ENCODE data around the gene IER5L.
"Not testable (repeated sequence)": the region's sequence is repeated elsewhere in the genome, so short reads cannot be mapped to it uniquely, and the experiment has no call there.

IER5L gene

DNA sequence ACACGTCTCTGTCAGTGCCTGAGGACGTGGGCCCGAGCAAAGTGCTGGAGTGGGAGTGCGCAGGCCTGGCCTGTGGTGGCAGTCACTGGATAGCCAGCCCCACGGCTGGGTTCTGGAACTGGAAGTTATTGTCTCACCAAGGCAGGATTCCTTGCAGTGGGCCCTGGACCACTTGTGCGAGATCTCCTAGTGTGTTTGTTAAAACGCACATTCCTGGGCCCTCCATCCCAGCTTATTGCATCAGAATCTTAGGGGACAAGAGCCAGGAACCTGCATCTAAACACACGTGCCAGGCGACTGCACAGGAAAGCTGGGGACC, 40.0 kb downstream of the IER5L start:
- DNase-seq: no peak

- DNase-seq: no peak
Observed at GRCh38 chr9:129137292-129138143, 40.5 kb downstream of the IER5L start.

GRCh38 chr9:129136446-129137035, 41.5 kb downstream of the IER5L start:
- no peak for DNase-seq

DNA sequence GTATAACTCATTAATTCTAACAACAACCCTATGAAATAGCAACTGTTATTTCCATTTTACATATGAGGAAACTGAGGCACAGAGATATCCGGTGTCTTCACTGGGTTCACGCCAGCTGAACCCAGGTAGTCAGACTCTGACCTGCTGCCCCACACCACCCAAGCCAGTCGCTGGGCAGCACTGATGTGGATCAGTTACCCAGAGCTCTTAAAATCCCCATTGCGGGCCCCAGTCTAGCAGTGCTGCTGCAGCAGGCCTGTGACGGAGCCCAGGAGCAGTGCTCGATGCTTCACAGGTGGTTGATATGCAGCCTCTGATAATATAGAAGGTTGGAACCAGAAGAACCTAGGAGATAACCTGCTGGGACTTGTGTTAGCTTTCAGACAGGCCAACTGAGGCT, 42.6 kb downstream of the IER5L start:
- DNase-seq: no peak

- DNase-seq: no peak
Observed at GRCh38 chr9:129133082-129133481, 45.0 kb downstream of the IER5L start.

DNA sequence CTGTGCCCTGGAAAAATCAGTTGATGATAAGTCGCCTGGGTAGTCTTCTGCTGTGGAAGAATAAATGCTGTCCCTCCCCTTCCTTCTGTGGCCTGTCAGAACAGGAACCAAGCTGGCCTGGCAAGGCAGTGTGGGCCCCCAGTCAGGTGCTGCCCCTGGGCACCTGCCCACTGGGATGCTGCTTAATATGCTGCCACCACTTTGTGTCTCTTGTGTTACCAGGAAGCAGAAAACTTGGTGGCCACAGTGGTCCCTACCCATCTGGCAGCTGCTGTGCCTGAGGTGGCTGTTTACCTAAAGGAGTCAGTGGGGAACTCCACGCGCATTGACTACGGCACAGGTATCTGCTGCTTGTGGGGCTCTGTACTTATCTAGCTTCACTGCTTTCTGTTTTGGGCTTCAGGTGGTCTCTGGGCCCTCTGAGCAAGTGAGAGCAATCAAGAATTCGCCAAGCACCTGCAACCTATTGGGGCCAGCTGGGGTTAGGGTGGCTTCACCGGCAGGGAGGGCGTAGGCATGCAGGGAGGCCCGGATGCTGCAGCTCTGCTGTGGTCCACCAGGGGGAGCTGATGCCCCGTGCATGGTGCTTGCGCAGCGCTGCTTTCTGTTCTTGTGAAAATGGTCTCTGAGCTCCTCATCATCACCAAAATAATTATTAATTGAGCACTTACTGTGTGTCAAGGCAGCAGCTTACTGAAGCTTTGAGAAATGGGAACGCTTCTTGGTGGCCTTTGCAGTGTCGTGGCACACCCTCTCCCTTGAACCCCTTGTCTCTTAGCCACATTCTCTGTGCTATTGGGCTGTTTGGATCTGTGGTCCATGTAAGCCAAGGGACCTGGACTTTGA, 46.5 kb downstream of the IER5L start:
- peak; percentile 43 for DNase-seq

DNA sequence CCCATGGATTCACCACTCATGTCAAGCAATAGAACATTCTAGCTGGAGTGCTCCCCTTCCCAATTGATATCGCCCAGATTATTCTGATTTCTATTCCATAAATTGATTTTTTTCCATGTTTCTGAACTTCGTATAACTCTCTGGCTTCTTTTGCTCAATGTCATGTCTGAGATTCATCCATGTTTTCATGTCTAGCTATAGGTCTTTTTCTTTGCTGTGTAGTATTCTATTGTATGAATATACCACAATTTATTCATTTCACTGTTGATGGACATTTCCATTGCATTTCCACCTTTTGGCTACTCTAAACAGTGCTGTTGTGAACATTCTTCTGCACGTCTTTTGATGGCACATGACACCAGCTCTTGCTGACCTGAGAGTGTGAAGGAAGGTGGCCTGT, 47.3 kb downstream of the IER5L start:
- no peak for DNase-seq

DNA sequence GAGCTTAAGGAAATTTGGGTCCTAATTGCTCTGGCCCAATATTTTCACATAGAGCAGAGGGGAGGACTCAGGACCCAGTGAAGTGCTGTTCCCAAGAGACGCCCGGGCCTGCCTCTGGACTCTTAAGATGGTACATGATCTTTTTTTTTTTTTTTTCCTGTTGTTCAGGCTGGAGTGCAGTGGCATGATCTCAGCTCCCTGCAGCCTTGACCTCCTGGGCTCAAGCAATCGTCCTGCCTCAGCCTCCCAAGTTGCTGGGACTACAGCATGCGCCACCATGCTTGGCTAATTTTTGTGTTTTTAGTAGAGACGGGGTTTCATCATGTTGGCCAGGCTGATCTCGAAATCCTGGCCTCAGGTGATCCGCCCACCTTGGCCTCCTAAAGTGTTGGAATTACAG, 47.8 kb downstream of the IER5L start:
- not testable (repeated sequence) for DNase-seq

GRCh38 chr9:129128689-129129088, 49.4 kb downstream of the IER5L start:
- DNase-seq: no peak

DNA sequence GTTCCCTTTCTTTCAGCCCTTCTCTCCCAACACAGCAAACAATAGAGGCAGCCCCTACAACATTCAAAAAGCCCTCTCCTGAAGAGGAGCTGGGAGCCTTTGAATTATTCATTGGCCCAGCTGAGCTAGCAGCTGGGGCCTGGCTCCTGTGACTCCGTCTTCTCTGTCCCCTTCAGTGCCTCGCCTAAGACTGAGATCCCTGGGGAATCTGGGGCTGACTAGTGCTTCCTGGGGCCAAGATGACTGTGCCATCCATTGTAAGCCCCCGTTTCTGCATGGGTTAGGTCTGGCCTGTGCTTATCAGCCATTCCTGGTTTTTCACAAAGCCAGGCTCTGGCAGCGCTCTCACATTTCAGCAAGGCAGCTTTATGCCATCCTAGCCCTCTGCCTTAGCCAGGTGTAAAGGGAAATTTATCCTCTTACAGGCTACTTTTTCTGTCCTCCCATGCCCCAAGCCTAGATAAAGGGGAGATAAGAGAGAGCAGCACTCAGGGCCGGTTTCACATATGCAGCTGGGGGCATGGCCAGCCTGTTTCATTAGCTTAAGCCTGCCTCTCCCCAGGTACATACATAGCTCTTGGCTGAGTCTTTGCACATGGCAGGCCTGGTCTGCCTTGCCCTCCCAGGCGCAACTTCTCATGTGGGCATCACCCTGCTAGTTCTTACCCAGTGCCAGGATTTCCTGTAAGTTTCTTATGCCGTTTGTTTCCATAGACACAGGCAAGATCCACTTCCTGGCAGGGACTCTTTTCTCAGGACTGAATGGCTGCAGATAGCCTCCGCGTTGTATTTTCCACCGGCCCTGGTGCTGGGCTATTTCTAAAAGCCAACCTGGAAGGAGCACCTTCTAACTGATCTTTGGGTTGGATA, 51.1 kb downstream of the IER5L start:
- no peak for DNase-seq

Measured in NCI-H1694 (cell line).